Renal cortex interstitium (tissue), 11 donors: Measurements from ENCODE around the gene NRP2. TPM values are rescaled to one million over a fixed set of nuclear protein-coding genes. Genes with fewer than 3 reads are reported as not detected.

Experiments used
- DNase-seq, 11 donors: peaks; one replicate each; pipeline ENCODE4 v3.0.0-alpha.2; 2013; ENCODE audit warnings: low read depth in 9 of 11, low spot score in 4 of 11; ENCODE audit errors: extremely low read depth in 1 of 11
- polyA plus RNA-seq, 3 donors: library from polyadenylated mRNA; unstranded; fragments of 120-200 nt; gene quantifications; one replicate each; pipeline ENCODE4 v1.2.1, GENCODE V29; 2013; ENCODE audit not compliant: insufficient read length in 3 of 3

Gene NRP2
- polyA plus RNA-seq, 3 donors: 53.4 to 69.1 (median 65.5) TPM

- no peak for DNase-seq
Measured at GRCh38 chr2:205681401-205682238, 681 bp upstream of the NRP2 start.

DNA sequence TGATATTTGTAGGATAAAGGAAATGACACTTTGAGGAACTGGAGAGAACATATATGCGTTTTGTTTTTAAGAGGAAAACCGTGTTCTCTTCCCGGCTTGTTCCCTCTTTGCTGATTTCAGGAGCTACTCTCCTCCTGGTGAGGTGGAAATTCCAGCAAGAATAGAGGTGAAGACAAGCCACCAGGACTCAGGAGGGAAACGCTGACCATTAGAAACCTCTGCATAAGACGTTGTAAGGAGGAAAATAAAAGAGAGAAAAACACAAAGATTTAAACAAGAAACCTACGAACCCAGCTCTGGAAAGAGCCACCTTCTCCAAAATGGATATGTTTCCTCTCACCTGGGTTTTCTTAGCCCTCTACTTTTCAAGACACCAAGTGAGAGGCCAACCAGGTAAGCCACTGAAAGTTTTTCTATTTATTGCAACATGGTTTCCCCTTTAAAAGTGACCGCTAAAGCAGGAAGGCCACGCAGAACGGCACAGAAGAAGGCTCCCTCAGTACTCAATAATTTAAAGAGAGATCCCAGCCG lies 735 bp downstream of the NRP2 start:
- no peak for DNase-seq

GRCh38 chr2:205683502-205684367 lies 1.4 kb downstream of the NRP2 start:
- DNase-seq: no peak

DNA sequence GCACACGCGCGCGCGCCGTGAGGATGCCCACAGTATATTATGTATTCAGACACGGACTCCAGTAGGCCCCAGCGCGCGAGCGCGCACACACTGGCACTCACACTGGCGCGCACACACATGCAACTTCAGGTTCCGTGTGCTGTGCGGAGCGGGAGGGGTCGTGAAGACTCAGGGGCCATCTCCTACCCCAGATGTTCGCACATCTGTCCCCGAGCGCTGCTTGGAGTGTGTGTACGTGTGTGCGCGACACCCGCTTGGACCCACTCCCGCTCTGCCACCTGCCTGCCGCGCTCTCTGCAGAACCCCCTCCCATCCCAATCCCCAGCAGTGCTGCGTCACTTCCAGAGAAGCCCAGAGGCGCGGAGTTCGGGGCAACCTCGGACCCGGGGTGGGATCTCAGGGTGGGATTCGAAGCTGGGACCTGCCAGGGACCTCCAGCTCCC lies 2.6 kb downstream of the NRP2 start:
- no peak for DNase-seq

DNA sequence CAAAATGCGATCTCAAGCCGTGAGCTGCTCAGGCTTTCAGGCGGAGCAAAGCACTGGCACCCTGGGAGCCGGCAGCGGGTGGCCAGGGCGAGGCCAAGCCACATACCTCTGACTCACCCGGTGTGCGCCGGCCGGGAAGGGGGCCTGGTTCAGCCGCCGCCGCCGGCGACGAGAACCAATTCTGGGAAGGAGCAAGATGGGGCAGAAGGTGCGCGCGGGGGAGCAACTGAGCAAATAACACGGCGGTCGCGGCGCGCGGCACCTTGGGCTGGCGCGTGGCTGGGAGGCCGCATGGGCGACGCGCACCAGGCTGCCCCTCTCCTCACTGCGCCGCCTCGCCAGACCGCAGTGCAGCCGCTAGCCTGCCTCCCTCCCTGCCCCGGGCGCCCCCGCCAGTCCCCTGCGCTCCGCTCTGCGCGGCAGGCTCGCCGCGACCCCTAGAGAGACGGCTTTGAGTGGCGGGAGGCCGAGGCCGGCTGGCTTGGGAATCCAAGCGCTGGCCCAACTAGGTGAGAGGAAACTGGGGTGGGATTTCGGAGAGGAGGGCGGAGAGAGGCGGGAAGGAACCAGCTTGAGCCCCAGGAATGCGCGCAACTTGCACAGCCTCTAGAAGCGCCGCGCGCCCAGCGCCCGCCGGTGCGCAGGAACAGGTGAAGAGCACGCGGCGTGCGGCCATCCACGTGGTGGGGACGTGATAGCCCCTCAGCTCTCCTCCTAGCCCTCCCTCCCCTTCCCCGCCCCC lies 3.2 kb downstream of the NRP2 start:
- DNase-seq: peak in 1 of 11 donors; percentile 46

GRCh38 chr2:205686056-205686782 lies 3.9 kb downstream of the NRP2 start:
- no peak for DNase-seq

DNA sequence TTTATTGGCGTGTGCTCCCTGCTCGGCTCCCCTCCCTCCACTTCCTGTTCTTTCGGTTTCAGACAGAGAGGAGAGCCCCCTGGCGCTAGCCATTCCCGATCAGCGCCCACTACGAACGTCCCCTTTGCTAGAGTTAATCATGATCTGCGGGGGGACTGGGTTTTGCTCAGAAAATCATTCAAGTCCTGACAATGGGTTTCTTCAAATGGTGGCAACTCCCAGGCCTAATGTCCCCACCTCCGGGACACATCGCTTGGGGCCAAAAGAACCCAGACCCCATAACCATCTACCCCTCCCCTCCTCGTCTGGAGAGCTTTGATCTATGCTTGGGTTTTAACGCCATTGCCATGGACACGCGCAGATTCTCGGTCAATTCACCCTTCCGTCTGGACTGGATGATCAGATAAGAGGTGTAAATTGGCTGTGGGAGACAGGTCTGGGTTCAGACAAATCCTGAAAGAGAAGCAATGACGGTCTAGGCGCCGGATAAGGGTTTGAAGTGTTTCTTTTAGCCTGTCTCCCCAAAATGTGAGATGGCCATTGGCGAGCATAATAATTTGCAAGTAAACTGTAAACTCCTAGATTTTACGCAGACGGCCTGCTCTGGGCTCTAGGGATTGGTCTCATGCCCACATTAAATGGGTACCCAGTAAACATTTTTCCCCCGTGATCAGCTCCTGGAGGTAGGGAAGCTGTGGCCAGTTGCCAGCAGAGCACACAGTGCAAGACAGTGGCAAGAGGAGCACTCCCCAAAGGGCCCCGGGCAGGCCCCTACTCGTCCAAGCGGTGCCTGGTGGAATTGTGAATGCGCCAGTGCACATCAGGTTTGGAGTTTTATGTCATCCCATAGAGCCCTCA lies 4.7 kb downstream of the NRP2 start:
- DNase-seq: no peak

DNA sequence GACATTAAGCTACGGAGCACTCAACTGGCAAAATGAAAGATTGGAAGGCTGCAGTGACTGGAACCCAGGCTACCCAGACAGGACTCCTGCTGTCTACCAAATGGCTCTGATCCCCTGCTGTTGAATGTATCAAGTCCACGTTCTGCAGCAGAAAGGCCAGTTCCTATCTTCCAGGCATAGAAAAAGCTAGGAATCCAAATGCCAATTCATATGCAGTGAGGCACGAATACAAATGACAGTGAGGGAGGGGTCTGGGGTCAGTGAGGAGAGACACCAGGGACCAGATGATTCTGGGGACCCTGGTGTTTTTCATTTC lies 5.3 kb downstream of the NRP2 start:
- no peak for DNase-seq

DNA sequence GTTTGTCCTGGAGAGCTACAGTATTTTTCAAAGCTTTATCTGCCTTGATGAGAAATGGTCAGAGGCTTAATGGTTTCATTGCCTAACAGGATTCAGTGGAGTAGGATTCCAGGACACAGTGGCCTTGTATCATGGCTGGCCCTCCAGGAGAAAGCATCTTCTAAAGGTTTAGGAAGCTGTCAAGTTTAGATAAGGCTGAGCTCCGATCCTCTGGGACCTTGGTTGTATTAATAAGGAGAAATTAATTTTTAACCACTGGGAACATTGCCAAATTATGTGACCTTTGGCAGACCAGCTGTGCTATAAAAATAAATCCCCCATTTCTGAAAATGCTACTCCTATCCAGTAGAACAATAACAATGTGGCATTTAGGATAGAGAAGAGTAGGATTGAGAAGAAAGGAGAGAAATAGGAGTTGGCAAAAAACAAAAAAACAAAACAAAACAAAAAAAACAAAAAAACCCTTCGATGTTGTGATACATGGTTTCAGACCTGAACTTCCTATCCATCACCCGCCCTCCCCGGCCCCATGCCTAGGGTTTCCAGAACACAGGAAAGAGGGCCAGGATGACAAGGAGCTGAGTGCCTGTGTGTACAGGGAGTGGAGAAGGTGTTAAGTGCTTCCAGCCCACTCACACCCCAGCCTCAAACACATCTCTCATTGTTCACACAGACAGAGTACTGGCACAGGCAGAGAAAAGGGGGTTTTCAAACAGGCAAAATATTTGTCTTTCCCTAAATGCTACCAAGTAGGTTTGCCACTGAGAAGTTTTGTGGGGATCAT lies 6.3 kb downstream of the NRP2 start:
- DNase-seq: no peak

- DNase-seq: no peak
Measured at GRCh38 chr2:205689820-205690219, 7.5 kb downstream of the NRP2 start.

DNA sequence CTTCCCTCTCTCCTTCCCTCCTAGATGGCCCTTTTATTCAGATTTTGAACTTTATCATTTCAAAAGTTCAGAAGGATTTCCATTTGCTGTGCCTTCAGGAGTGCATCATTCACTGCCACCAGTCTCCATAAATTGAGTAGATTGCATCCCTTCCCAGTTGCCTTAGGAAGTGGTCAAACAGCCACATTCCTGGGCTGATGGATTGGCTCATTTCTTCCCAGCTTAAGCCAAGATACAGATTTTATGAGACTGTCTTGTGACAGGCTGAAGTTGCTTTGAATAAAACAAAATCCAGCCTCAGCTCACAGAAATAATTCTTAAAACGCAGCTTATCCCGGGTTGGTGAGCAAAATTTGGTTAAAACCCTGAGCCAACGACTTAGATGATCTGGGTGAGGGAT lies 9.8 kb downstream of the NRP2 start:
- DNase-seq: no peak

- DNase-seq: no peak
Measured at GRCh38 chr2:205694256-205694655, 12.0 kb downstream of the NRP2 start.

GRCh38 chr2:205695460-205695991 lies 13.2 kb downstream of the NRP2 start:
- no peak for DNase-seq

GRCh38 chr2:205696331-205696926 lies 14.1 kb downstream of the NRP2 start:
- no peak for DNase-seq

- no peak for DNase-seq
Measured at GRCh38 chr2:205696927-205697441, 14.7 kb downstream of the NRP2 start.
